HG02870 (cell line): ENCODE measurements around the gene PDE6A.
"Not testable (repeated sequence)": the region's sequence is repeated elsewhere in the genome, so short reads cannot be mapped to it uniquely, and the experiment has no call there.

Experiments
- ATAC-seq: cut with Tn5 transposase; IDR thresholded peaks from one replicate; pipeline ENCODE4 v1.9.1; 2021; ENCODE audit warnings: mild to moderate bottlenecking, moderate library complexity; ENCODE audit not compliant: unreplicated experiment

Gene PDE6A

GRCh38 chr5:149870232-149870631 is 74.4 kb downstream of the PDE6A start:
- no peak for ATAC-seq

GRCh38 chr5:149869411-149869821 is 75.2 kb downstream of the PDE6A start:
- ATAC-seq: no peak

GRCh38 chr5:149865746-149866145 is 78.8 kb downstream of the PDE6A start:
- ATAC-seq: no peak

- no peak for ATAC-seq
Observed at GRCh38 chr5:149863830-149864229, 80.8 kb downstream of the PDE6A start.

GRCh38 chr5:149863176-149863575 is 81.4 kb downstream of the PDE6A start:
- no peak for ATAC-seq

GRCh38 chr5:149860801-149861322 is 83.7 kb downstream of the PDE6A start:
- ATAC-seq: peak; percentile 83

DNA sequence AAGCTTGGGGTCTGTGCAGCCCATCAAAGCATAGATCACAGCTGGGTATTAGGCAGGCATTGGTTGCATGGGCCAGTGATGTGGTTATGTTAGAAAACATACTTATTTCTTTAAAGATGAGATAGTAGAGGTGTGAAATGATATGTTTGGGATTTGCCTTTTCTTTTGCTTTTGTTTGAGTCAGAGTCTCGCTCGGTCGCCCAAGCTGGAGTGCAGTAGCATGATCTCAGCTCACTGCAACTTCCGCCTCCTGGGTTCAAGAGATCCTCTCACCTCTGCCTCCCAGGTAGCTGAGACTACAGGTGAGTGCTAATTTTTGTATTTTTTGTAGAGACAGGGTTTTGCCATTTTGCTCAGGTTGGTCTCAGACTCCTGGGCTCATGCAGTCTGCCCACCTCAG is 84.8 kb downstream of the PDE6A start:
- no peak for ATAC-seq

GRCh38 chr5:149858481-149858880 is 86.1 kb downstream of the PDE6A start:
- not testable (repeated sequence) for ATAC-seq

DNA sequence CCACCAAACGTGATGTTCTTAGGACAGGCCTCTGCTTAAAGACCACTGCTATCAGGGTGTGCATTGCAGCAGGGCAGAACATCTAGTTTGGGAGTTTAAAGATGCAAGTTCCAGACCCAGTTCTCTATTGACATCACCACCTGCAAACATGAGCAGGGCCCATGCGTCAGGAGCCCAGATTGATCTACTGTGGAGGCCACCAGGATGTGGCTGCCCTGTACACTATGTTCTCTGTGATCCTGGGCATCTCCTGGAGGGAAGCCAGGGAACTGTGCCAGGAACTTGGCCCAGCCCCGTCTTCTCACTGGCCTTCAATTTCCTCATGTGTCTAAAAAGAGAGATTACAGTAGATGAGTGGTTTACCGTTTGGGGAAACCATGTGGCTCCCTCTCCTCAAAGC is 87.1 kb downstream of the PDE6A start:
- ATAC-seq: no peak

DNA sequence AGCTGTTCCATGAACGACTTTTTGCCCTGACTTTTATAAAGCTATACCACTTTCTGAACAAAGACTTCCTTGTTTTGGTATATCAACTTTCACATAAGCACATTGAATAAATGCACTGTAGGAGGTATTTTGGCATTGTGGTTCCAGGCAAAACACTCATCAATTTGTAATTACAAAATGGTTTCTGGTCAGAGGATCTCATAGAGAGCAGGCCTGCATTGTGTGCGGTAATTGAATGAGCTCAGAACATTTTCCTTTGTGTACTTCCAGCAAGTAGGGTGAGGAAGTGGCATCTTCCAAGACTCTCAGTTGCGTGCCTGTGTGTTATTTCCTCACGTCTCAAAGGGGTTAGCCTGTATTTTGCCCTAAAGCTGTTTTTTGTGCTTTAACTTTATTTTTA is 89.2 kb downstream of the PDE6A start:
- no peak for ATAC-seq

- ATAC-seq: no peak
Observed at GRCh38 chr5:149854866-149855265, 89.7 kb downstream of the PDE6A start.

DNA sequence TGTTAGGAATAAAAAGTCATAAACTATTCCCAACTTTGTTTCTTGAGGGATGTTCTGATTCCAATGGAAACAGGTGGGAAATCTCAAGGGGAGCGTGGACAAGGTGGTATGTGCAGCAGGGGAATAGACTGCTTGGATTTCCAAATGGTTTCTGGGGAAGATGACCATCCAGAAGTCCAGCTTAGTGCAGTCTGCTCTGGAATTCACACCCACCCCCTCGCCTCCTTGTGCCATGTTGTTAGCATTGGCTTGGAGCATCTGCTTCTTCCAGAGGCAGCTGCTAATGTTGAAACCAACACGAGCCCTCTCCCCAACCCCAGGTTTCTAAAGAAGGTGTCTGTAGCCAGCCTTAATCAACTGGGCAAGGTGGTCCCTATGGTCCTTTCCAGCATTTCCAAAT is 90.9 kb downstream of the PDE6A start:
- no peak for ATAC-seq

DNA sequence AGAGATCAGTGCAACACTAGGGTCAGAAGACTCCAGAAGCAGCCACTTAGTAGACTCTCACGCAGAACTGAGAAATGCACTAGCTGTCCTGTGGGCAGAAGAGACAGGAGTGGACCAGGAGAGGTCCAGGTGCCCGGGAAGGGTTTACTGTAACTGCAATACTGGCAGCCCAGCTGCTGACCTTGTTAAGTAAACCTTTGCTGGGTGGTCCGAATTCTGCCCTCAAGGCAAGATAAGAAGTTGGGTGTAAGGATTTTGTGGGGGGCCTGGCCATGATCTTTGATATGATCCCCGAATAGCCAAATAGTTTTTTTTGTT is 91.3 kb downstream of the PDE6A start:
- ATAC-seq: no peak

- peak; percentile 62 for ATAC-seq
Observed at GRCh38 chr5:149852641-149853330, 91.8 kb downstream of the PDE6A start.

GRCh38 chr5:149851211-149851610 is 93.4 kb downstream of the PDE6A start:
- no peak for ATAC-seq

DNA sequence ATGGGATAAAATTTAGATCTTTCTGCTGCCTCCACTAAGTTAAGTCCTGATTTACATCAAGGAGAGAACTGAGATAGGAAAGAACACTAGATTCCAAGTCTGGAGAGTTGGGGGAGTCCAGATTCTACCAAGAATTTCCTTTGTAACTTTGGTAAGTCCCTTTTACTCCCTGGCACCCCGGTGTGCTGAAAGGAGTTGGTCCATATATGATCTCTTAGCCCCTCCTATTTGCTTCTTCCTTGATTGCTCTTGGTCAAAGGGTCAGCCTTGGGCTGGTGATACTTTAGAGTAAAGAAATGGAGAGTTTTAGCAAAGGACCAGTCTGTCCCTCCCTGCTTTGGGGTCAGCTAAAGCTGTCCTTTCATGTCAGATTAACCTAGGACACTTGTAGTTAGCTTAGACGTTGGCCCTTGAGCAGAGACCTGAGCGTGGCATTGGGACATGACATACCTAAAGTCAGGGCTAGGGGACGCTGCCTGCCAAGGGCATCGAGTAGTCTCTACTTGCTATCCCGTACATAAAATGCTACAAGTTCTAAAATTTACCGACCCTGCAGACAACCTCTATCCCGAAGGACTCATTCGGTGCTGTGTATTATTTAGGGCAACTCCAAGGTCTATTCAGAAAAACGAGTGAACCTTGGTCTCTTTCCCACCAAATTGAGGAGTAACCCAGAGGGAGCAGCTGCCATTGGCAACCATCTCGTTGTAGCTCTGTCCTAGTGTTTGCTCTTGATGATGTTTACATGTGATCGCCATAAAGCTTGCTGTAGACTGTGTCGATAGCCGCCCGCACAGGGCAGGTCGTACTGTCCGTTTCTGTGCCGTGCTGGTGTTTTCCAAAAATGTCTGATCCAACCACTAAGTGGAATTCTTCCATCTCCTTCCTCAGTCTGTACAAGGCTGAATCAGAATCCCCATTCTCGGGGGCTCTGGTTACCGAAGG is 94.4 kb downstream of the PDE6A start:
- no peak for ATAC-seq

GRCh38 chr5:149849280-149849965 is 95.2 kb downstream of the PDE6A start:
- no peak for ATAC-seq

- ATAC-seq: no peak
Observed at GRCh38 chr5:149847611-149848010, 97.0 kb downstream of the PDE6A start.

- no peak for ATAC-seq
Observed at GRCh38 chr5:149846021-149846420, 98.6 kb downstream of the PDE6A start.

GRCh38 chr5:149845601-149846000 is 99.0 kb downstream of the PDE6A start:
- ATAC-seq: no peak
